ELR (cell line): ENCODE measurements around the gene PPAN.

Source experiments
- DNase-seq: peaks from one replicate; pipeline ENCODE4 v3.0.0-alpha.2; 2015; ENCODE audit warnings: low read depth

The PPAN gene

GRCh38 chr19:10114651-10115391, 8.7 kb downstream of the PPAN start:
- DNase-seq, result peak; percentile 33

GRCh38 chr19:10115392-10116084, 9.4 kb downstream of the PPAN start:
- DNase-seq, result no peak

GRCh38 chr19:10116085-10116865, 10.1 kb downstream of the PPAN start:
- no peak for DNase-seq

DNA sequence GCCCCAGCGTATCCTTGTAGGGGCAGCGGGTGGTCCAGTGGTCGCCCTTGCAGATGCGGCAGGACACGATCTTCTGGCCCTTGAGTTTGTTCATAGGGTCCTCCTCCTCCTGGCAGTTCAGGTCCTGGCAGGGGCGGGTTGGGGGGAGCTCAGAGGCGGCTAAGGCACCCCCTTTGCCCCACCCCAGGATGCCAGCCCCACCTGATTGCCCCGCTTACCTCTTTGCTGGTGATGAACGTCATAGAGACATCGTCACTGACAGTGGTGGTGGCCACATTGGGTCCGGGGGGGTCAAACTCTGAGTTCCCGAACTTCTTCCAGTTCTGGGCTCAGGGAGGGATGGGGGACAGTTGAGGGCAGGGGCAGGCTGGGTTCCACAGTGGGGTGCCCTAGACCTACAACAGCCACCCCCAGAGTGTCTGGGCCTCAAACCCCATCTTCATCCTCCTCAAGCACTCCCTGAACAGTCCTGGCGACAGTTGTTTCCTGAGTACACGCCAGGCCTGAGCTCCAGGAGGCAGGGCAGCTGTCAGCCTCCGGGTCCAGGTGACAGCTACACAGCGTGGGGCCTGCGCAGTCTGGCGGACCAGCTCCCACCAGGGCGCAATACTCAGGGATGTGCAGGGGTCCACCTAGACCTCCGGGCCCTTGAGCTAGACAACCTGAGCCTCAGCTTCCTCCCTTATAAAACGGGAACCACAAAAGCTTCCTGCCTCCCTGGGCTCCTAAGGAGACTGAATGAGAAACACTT, 10.9 kb downstream of the PPAN start:
- no peak for DNase-seq

DNA sequence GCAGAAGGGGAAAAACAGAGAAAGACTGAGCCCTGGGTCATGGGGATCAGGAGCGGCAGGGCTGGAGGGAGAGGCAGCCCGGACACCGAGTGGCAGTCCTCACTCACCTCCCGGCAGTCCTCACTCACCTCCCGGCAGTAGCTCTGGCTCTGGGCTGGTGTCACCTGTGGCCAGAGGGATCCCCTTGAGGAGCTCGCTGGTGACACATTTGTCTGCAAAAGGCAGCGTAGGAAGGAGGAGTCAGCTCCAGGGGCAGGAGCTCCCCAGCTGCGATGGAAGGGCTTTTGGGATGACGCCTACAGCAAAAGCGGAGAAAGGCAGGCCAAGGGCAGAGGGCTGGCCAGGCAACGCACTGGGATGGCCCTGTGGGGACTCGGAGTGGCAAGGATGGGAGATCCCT, 12.8 kb downstream of the PPAN start:
- DNase-seq, result peak; percentile 43

DNA sequence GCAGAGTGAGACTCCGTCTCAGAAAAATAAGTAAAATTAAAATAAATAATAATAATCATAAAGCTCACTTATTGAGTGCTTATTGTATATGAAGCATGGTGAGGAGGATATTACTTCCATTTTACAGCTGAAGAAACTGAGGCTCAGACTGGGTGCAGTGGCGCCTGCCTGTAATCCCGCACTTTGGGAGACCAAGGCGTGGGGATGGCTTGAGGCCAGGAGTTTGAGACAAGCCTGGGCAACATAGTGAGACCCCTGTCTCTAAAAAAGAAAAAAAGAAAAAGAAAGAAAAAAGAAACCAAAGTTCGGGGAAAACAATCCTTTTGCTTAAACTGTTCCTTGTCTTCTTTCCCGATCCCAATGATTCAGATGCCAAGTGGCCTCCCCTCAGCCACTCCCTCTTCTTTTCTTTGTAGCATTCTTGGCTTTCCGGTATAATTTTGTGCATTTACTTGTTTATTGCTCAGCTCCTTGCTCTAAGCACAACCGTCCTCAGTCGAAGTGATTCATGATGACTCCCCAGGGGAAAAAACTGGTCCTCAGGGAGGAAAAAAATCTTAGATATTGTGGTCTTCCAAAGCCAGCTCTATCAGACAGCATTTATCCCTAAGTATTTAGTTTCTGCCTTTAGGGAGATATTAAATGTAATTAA, 14.5 kb downstream of the PPAN start:
- DNase-seq, result peak; percentile 97

DNA sequence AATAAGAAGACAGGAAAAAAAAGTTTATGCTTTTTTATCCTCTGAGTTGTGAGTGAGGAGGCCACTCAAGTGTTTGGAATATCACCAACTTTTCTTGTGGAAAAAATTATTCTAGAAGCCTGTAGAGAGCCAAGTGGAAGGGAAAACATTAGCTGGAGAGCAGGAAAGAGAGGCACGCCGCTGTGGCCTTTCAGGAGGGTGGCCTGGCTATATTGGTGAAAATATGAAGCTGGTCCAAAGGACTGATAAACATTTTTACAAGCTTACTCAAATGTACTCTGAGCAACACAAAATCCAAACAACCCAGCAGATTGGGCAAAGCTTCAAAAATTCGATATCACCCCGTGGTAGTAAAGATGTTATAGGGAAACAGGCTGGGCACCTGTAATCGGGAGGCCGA, 15.9 kb downstream of the PPAN start:
- DNase-seq, result peak; percentile 51

DNA sequence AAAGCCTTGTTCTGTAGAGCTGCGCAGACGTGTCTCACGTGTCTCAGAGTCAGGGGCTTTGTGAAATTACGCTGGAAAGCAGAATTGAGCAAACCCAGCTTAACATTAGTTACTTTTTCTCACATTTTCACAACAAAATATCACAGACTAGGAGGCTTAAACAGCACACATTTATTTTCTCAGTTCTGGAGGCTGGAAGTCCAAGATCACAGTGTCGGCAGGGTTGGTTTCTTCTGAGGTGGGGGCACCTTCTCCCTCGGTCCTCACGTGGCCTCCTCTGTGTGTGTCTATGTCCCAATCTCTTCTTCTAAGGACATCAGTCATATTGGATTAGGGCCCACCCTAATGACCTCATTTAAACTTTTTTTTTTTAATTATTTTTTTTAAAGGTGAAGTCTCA, 18.3 kb downstream of the PPAN start:
- DNase-seq, result no peak

DNA sequence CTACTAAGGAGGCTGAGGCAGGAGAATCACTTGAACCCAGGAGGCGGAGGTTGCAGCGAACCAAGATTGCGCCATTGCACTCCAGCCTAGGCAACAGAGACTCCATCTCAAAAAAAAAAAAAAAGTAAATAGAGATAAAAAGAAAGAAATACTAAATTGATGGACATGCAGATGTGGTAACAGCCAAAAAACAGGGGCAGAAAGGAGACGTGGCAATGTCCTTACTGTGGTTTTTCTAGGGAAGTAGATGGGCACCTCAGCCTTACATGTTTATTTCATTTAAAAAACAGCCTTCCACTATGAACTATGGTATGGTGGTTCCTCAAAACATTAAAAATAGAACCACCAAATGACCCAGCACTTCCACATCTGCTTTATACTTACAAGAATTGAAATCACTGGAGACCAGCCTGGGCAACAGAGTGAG, 20.1 kb downstream of the PPAN start:
- DNase-seq, result no peak

DNA sequence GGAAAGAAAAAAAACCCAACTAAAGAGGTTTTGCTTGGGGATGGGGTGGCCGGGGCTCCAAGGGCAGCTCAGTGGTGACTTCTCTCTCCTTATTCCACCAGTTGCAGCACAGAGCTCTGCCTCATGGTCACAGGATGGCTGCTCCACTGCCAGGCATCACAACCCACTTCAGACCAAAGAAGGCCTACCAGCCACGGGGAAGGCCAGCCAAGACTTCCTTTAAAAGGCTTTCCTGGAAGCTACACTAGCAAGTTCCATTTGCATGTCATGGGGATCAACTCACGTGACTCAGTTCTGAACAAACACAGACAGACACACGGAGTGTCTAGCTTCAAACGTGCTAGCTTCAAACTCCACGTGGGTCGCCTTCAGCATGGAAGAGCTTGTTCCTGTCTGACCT, 26.7 kb downstream of the PPAN start:
- no peak for DNase-seq

GRCh38 chr19:10133596-10133995, 27.4 kb downstream of the PPAN start:
- no peak for DNase-seq

- no peak for DNase-seq
Observed at GRCh38 chr19:10134040-10134439, 27.9 kb downstream of the PPAN start.

DNA sequence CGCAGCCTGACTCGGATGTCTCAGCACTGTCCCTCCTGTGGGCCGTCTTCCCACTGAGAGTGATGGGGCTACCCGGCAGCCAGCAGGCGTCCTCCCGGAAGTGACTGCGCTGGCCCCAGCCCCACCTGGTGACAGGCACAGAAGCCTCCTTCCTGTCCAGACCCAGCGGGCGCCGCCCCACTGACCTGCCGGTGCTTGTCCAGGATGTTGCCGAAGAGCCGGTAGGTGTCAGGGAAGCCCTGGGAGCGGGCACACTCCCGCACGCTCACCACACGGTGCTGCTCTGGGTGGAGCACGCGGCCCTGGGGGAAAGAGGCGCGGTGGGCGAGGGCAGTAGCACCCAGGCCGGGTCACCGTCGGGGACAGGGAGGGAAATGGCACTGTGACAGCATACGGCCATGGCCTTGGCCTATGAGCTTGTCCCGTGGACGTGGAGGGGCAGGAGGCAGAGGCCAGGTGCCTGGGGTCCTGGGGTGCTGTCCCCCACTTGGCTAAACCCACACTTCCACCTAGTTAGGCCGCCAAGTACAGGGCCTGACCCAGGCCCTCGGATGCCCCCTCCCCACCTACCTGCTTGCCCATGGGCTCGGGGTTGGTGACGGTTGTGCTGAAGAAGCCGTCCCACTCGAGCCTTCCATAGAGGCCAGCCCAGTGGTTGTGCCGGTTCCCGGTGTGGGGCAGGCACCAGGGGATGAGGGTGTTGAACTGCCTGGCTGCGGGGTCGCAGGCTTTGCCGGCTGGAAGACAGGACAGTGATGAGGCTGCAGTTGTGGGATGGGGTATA, 29.6 kb downstream of the PPAN start:
- no peak for DNase-seq

GRCh38 chr19:10136936-10137335, 30.8 kb downstream of the PPAN start:
- no peak for DNase-seq

DNA sequence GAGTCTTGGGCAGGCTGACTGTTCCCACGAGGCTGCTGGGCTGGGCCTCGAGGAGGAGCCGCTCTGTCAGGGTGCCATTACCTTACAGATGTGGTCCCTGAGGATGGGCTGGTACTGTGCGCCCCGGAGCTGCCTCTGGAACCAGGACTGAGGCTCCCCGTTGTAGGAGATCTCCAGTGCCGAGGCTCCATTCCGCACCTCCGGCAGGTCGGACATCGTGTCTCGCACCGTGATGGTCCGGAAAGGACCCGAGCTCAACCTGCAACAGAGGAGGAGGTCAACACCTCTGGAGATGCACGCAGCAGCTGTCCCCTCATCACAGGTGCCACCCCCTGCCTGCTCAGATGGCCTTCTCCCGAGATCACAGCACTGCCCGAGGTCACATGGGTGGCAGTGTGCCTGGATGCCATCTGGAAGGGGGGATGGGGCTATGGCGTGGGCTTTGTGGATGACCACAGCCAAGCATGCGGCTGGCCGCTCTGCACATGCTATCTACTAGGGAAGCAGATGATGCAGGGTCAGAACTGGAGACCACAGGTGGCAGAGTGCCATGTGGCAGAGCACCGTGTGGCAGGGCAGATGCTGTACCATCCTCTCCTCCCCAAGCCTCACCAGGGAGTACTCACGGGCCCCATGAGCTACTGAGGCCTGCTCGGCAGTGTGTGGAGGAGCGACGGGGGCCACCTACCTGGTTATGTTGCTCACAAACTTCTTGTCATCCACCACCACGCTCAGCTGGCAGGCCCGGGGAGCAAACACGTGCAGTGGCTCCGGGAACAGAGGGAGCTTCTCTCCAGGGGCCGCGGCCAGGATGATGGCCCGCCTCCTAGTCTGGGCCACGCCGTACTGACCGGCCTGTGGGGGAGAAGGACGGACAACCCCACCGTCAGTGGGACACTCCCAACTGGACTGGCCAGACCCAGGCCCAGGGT, 31.9 kb downstream of the PPAN start:
- DNase-seq, result no peak

DNA sequence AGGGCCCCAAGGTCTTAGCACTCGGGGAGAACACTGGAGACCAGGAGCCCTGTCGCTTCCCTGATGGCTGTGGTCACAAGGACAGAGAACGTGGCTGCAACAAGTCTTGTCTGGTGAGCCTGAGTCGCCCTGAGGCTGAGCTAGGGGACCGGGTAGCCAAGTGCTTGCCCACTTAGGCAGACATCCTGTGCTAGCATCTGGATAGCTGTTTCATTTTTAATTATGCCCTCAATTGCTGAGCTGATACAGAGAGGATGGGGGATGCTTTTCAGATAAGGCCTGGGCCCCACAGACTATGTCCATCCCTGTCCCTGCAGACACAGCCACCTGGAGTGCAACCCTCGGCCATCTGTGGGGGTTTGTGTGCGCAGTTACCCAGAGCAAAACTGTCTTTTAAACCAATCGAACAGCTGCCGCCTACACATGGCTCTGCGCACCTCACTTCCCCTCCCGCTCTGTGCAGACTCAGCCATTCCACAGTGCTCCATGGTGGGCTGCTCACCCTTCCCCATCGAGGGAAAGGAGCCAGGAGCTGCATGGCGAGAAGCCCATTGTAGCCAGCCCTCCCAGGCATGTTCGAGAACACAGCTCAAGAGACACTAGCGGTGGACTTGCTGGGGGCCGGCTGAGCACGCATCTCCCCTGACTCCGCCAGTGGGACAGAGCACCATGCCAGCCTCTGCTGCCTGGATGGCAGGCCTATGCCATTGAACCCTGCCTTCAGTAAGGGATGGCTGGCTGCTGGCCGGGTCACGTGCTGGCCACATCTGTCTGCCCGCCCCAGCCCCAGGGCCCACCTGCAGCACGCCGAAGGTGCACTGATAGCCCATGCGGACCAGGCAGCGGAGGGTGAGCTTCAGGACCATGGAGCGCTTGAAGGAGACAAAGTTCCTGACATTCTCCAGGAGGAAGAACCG, 33.0 kb downstream of the PPAN start:
- DNase-seq, result no peak

DNA sequence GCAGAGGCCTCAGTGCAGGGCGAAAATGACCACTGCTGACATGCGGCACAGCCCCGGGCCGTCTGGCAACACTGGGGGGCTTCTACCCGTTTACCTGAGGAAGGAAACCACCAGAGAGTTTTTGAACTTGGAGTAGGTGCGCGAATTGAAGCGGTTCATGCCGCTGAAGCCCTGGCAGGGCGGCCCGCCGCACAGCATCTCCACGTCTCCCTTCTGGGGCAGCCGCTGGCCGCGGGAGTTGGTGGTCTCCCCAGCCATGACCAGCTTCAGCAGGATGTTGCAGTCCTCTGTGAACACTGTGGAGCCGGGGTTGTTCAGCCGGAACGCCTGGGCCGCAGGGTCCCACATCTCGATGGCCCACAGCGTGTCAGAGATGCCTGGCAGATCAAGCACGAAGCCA, 33.8 kb downstream of the PPAN start:
- DNase-seq, result no peak

GRCh38 chr19:10141479-10141878, 35.3 kb downstream of the PPAN start:
- no peak for DNase-seq

GRCh38 chr19:10141973-10142372, 35.8 kb downstream of the PPAN start:
- no peak for DNase-seq
